ENCODE data around the gene INSYN1.

INSYN1 gene

DNA sequence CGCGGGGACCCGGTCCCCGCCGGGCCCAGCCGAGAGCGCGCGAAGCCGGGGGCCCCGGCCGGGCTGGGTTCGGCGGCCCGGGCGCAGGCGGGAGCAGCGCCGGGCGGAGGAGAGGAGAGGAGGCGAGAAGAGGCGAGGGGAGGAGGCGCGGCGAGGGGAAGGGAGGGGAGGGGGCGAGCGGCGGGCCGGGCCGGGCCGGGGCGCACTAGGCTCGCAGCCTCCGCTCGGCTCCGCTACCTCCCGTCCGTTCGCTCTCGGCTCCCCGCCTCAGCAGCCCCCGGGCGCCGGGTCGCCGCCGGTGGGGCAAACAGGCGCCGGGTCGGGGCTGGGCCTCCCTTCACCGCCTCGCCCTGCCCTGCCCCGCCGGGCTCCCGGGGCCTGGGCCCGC is 351 bp downstream of the INSYN1 start:
- H3K4me3 ChIP-seq (ENCODE audit: severe bottlenecking) = peak overlapping the region; percentile 27
- H3K9me3 ChIP-seq (ENCODE audit: severe bottlenecking) = no peaks in the 10 kb centered on the region

DNA sequence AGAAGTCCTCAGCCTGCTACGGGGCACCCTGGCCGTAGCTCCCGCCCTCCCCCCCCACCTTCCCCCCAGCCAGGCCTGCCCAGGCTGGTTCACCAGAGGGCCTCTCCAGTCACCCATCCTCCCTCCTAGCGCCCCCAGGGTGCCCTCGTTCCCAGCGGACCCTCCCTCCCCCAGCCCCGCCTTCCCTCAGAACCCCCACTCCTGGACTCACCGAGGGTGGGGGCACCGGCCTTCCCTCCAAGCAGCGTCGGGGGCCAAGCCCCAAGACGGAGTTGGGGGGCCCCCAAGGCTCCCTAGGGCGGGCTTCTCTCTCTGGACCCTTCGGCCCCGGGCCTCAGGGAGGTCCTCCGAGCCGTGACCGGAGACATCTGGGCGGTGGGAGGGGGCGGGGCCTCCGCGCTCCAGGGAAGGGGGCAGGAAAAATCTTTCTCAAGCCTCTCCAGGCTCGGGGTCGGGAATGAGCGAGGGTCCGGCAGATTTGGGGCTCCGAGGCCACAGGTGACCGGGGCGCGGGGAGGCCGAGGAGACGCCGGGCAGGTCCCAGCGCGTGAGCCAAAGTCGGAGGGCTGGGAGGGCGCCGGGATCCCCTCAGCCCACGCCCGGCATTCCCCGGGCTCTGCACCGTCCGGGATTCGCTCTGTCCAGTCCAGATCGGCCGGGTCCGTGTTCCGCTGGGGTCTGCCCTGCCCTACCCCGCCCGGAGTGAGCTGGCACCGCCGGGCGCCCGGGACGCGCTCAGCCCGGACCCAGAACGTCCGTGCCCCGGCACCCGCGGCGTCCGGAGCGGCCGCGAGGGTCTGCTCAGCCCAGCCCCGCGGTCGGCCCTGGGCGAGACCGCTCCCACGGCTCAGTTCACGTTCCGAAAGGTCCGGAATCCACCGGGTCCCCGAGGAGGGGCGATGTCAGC is 999 bp downstream of the INSYN1 start:
- peak overlapping the region; percentile 27 for H3K4me3 ChIP-seq (ENCODE audit: severe bottlenecking)
- H3K27me3 ChIP-seq (ENCODE audit: insufficient read depth, poor library complexity, severe bottlenecking) = peaks cover 47% of the 10 kb centered on the region
- no peaks in the 10 kb centered on the region for H3K4me1 ChIP-seq (ENCODE audit: insufficient read depth, poor library complexity, severe bottlenecking)
- TF ChIP-seq, protein P1, sequence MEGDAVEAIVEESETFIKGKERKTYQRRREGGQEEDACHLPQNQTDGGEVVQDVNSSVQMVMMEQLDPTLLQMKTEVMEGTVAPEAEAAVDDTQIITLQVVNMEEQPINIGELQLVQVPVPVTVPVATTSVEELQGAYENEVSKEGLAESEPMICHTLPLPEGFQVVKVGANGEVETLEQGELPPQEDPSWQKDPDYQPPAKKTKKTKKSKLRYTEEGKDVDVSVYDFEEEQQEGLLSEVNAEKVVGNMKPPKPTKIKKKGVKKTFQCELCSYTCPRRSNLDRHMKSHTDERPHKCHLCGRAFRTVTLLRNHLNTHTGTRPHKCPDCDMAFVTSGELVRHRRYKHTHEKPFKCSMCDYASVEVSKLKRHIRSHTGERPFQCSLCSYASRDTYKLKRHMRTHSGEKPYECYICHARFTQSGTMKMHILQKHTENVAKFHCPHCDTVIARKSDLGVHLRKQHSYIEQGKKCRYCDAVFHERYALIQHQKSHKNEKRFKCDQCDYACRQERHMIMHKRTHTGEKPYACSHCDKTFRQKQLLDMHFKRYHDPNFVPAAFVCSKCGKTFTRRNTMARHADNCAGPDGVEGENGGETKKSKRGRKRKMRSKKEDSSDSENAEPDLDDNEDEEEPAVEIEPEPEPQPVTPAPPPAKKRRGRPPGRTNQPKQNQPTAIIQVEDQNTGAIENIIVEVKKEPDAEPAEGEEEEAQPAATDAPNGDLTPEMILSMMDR (IDR thresholded peaks at IDR 0.05; ENCODE audit: poor library complexity, severe bottlenecking) = no peak
- no peaks in the 10 kb centered on the region for H3K36me3 ChIP-seq (ENCODE audit: low read depth)
- DNase-seq (ENCODE audit: low spot score) (no peak), ATAC-seq (ENCODE audit: low read depth) (peak; percentile 40)
- H3K9me3 ChIP-seq (ENCODE audit: severe bottlenecking) = no peaks in the 10 kb centered on the region
- H3K27ac ChIP-seq (ENCODE audit: poor library complexity, severe bottlenecking) = no peak overlapping the region

More for the DNA sequence above, 351 bp downstream of the INSYN1 start:
- Histone ChIP-seq H3K27me3 (ENCODE audit: insufficient read depth, poor library complexity, severe bottlenecking) (peaks cover 47% of the 10 kb centered on the region), H3K27ac (ENCODE audit: poor library complexity, severe bottlenecking) (no peak overlapping the region), H3K36me3 (ENCODE audit: low read depth) (no peaks in the 10 kb centered on the region), H3K4me1 (ENCODE audit: insufficient read depth, poor library complexity, severe bottlenecking) (no peaks in the 10 kb centered on the region)
- TF ChIP-seq, protein P1 (IDR thresholded peaks at IDR 0.05; ENCODE audit: poor library complexity, severe bottlenecking) = no peak
- DNase-seq (ENCODE audit: low spot score) = no peak
- ATAC-seq (ENCODE audit: low read depth) = peak; percentile 38

DNA sequence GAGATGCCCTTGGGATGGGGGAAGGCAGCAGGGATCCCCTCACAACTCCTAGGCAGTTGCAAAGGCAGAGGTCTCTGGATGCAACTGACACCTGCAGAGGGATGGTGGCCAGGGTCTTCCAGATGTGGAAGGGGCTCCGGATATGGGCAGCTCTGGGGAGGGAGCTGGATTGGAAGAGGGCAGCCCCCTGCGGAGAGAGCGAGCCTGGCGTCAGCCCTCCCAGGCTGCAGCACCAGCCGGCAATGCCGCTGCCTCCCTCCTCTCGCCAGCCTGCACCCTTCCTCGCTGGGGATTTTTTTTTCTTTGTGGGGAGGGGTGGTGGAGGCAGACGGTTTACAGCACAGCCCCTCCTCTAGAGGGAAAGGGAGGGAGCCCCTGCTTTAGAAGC is 1.6 kb downstream of the INSYN1 start:
- H3K4me3 ChIP-seq (ENCODE audit: severe bottlenecking) = no peak overlapping the region
- no peaks in the 10 kb centered on the region for H3K9me3 ChIP-seq (ENCODE audit: severe bottlenecking)
- DNase-seq (ENCODE audit: low spot score) (no peak), ATAC-seq (ENCODE audit: low read depth) (no peak)
- H3K36me3 ChIP-seq (ENCODE audit: low read depth) = no peaks in the 10 kb centered on the region
- no peak overlapping the region for H3K27ac ChIP-seq (ENCODE audit: poor library complexity, severe bottlenecking)
- H3K27me3 ChIP-seq (ENCODE audit: insufficient read depth, poor library complexity, severe bottlenecking) = peaks cover 41% of the 10 kb centered on the region
- no peaks in the 10 kb centered on the region for H3K4me1 ChIP-seq (ENCODE audit: insufficient read depth, poor library complexity, severe bottlenecking)
- TF ChIP-seq, protein P1 (IDR thresholded peaks at IDR 0.05; ENCODE audit: poor library complexity, severe bottlenecking) = no peak

DNA sequence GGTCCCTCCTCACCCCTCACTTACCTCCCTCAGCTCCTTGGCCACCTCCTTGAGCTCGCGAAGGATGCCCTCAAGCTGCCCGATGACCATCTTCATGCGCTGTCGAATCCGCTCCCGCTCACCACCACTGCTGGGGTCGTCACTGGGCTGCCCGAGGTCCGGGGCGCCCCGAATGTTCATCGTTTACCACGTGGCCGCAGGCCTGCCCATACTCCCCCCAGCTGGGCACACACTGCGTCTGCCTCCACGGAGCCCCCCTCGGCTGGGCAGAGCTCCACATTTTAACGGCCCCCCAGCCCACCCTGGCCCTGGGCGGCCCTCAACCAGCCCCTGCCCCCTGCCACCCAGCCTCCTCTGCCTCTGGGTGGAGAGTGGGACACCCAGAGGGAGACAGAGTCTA is 2.2 kb downstream of the INSYN1 start:
- Histone ChIP-seq H3K27ac (ENCODE audit: poor library complexity, severe bottlenecking) (no peak overlapping the region), H3K9me3 (ENCODE audit: severe bottlenecking) (no peaks in the 10 kb centered on the region), H3K4me1 (ENCODE audit: insufficient read depth, poor library complexity, severe bottlenecking) (no peaks in the 10 kb centered on the region), H3K4me3 (ENCODE audit: severe bottlenecking) (no peak overlapping the region), H3K27me3 (ENCODE audit: insufficient read depth, poor library complexity, severe bottlenecking) (peaks cover 41% of the 10 kb centered on the region), H3K36me3 (ENCODE audit: low read depth) (no peaks in the 10 kb centered on the region)
- TF ChIP-seq, protein P1 (IDR thresholded peaks at IDR 0.05; ENCODE audit: poor library complexity, severe bottlenecking) = no peak
- no peak for DNase-seq (ENCODE audit: low spot score)
- no peak for ATAC-seq (ENCODE audit: low read depth)

DNA sequence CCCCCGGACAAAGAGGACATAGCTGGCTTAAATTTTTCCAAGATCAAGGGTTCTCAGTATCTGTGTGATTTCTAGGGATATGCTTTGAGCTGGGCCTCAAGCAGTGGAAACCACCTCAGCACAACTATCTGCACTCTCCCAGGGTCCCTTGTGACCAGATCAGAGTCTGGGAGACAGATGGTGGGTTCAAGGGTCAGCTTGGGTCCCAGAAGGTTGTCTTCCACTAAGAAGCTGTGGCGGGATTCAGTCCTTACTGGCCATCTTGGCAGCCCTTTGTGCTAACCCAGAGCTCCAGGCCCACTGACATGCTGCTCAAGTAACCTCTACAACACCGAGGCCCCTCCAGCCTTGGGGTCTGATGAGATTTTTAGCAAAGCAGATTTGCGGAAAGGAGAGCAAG is 2.7 kb downstream of the INSYN1 start:
- no peak overlapping the region for H3K27ac ChIP-seq (ENCODE audit: poor library complexity, severe bottlenecking)
- H3K27me3 ChIP-seq (ENCODE audit: insufficient read depth, poor library complexity, severe bottlenecking) = peaks cover 39% of the 10 kb centered on the region
- TF ChIP-seq, protein P1 (IDR thresholded peaks at IDR 0.05; ENCODE audit: poor library complexity, severe bottlenecking) = no peak
- H3K4me3 ChIP-seq (ENCODE audit: severe bottlenecking) = no peak overlapping the region
- DNase-seq (ENCODE audit: low spot score) (no peak), ATAC-seq (ENCODE audit: low read depth) (no peak)
- no peaks in the 10 kb centered on the region for H3K4me1 ChIP-seq (ENCODE audit: insufficient read depth, poor library complexity, severe bottlenecking)
- H3K36me3 ChIP-seq (ENCODE audit: low read depth) = no peaks in the 10 kb centered on the region
- H3K9me3 ChIP-seq (ENCODE audit: severe bottlenecking) = no peaks in the 10 kb centered on the region
